ENCODE results near the gene COL26A1. TPM values are rescaled to one million over a fixed set of nuclear protein-coding genes. Genes with fewer than 3 reads are reported as not detected.

The COL26A1 gene
- total RNA-seq, 1 experiment from 2014 or later: 42.6 TPM

DNA sequence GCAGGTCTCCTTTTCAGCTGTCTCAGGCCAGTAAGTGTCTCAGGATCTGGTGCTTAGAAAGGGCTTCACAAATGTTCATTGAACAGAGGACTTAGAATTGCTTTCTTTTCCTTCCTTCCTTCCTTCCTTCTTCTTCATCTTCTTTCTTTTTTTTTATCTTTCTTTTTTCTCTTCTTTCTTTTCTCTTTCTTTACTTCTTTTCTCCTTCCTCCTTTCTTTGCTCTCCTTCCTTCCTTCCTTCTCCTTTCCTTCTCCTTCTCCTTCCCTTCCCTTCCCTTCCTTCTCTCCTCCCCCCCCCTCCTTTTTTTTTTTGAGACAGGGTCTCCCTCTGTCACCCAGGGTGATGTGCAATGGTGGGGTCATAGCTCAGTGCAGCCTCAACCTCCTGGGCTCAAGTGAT is 34.6 kb downstream of the COL26A1 start:
- peaks cover 4 to 14% (median 6%) of the 10 kb centered on the region in 3 experiments; a peak in 6 of 7 replicates for H3K36me3 Mint-ChIP-seq (ENCODE audit: insufficient read depth in 1 of 3, low read depth in 3 of 3)

More for the DNA sequence above, 34.6 kb downstream of the COL26A1 start:
- peaks cover 2% of the 10 kb centered on the region; the same call in 1 of the 2 replicates for H3K79me2 ChIP-seq (ENCODE audit: insufficient read depth, low read length)
- no peak overlapping the region for H3K27ac ChIP-seq (ENCODE audit: insufficient read length, low read depth, low read length)
- H4K20me1 ChIP-seq (ENCODE audit: control insufficient read depth, insufficient read depth, insufficient read length): no peaks in the 10 kb centered on the region
- no peak overlapping the region for H3K18ac ChIP-seq (ENCODE audit: insufficient read length, low read depth, low read length)
- H3K4me1 ChIP-seq (ENCODE audit: insufficient read depth, low read length): peaks cover 9% of the 10 kb centered on the region; the same call in 1 of the 2 replicates
- Mint-ChIP-seq H3K4me1 (peaks cover 34 to 49% of the 10 kb centered on the region in 2 experiments), H3K27ac (peak overlapping the region in 2 of 3 experiments; percentile 57 to 88; a peak in 3 of 7 replicates), H3K9me3 (peaks cover 1 to 3% of the 10 kb centered on the region in 2 experiments; a peak in 3 of 5 replicates), H3K4me3 (no peak overlapping the region), H3K27me3 (ENCODE audit: low read depth) (no peaks in the 10 kb centered on the region)
- H3K4ac ChIP-seq (ENCODE audit: low read depth, low read length): no peak overlapping the region
- no peak overlapping the region for H2AK5ac ChIP-seq (ENCODE audit: insufficient read length, low read length)
- H3K23me2 ChIP-seq (ENCODE audit: insufficient read length, low read depth, low read length, poor library complexity, severe bottlenecking): no peaks in the 10 kb centered on the region
- TF ChIP-seq, protein P1, sequence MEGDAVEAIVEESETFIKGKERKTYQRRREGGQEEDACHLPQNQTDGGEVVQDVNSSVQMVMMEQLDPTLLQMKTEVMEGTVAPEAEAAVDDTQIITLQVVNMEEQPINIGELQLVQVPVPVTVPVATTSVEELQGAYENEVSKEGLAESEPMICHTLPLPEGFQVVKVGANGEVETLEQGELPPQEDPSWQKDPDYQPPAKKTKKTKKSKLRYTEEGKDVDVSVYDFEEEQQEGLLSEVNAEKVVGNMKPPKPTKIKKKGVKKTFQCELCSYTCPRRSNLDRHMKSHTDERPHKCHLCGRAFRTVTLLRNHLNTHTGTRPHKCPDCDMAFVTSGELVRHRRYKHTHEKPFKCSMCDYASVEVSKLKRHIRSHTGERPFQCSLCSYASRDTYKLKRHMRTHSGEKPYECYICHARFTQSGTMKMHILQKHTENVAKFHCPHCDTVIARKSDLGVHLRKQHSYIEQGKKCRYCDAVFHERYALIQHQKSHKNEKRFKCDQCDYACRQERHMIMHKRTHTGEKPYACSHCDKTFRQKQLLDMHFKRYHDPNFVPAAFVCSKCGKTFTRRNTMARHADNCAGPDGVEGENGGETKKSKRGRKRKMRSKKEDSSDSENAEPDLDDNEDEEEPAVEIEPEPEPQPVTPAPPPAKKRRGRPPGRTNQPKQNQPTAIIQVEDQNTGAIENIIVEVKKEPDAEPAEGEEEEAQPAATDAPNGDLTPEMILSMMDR (conservative IDR thresholded peaks at IDR 0.05): no peak
- no peak overlapping the region for H3K14ac ChIP-seq (ENCODE audit: insufficient read depth, low read length)
- H2BK5ac ChIP-seq (ENCODE audit: insufficient read length, low read length): no peak overlapping the region
- H2AFZ ChIP-seq (ENCODE audit: low read length): no peak overlapping the region
- DNase-seq: no peak
- H3K9me3 ChIP-seq (ENCODE audit: control insufficient read depth, low read depth, low read length): no peaks in the 10 kb centered on the region
- no peak overlapping the region for H3K23ac ChIP-seq (ENCODE audit: insufficient read length, low read depth, low read length)
- H3K27me3 ChIP-seq (ENCODE audit: insufficient read depth, low read length): no peaks in the 10 kb centered on the region
- H4K8ac ChIP-seq (replicated peaks; ENCODE audit: insufficient read length, low read depth, low read length): no peak overlapping the region
- H2BK12ac ChIP-seq (ENCODE audit: insufficient read length, low read depth, low read length): no peak overlapping the region
- no peak overlapping the region for H3K56ac ChIP-seq (ENCODE audit: insufficient read length, low read depth, low read length)
- no peak overlapping the region for H3K9ac ChIP-seq (ENCODE audit: extremely low read depth, insufficient read length, low read length)
- H3K79me1 ChIP-seq (ENCODE audit: insufficient read depth, low read depth, low read length, poor library complexity, severe bottlenecking): no peaks in the 10 kb centered on the region
- H2BK120ac ChIP-seq (ENCODE audit: low read depth, low read length, poor library complexity, severe bottlenecking): no peak overlapping the region
- H2BK20ac ChIP-seq (ENCODE audit: low read depth, low read length, poor library complexity, severe bottlenecking): no peak overlapping the region
- H4K91ac ChIP-seq (ENCODE audit: insufficient read length, low read depth, low read length): no peak overlapping the region
- H4K5ac ChIP-seq (ENCODE audit: insufficient read length, low read depth, low read length): no peak overlapping the region
- H3K4me2 ChIP-seq (ENCODE audit: insufficient read depth, insufficient read length, low read length): no peak overlapping the region
- H2BK15ac ChIP-seq (ENCODE audit: low read depth, low read length): no peak overlapping the region
- H3T11ph ChIP-seq (ENCODE audit: low read length): no peak overlapping the region
